ENCODE measurements around the gene SLIT3.
"Not testable (repeated sequence)": the region's sequence is repeated elsewhere in the genome, so short reads cannot be mapped to it uniquely, and the experiment has no call there.

SLIT3 gene

GRCh38 chr5:169226895-169227294 lies 74.0 kb downstream of the SLIT3 start:
- FAIRE-seq: no peak
- no peak for DNase-seq (ENCODE audit: extremely low spot score, insufficient read length, low read depth)

GRCh38 chr5:169225830-169226356 lies 75.0 kb downstream of the SLIT3 start:
- no peak for DNase-seq (ENCODE audit: extremely low spot score, insufficient read length, low read depth)
- no peak for FAIRE-seq

DNA sequence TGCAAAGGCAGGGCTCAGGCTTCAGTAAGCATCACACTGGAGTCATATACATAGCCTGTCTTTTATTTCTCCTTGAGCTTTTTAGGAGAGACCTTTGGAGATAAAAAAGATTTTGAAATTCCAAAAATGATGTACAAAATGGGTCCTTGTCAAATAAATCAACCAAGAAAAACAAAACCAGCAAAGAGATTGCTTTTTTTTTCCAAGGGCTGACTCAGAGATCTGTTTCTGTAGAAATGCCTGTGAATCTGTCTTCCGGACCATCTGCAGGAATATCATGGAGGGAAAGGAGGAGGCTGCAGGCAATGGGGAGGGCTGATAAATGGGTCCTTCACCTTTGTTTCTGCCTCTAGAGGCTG lies 77.4 kb downstream of the SLIT3 start:
- DNase-seq (ENCODE audit: extremely low spot score, insufficient read length, low read depth): no peak
- FAIRE-seq: no peak

DNA sequence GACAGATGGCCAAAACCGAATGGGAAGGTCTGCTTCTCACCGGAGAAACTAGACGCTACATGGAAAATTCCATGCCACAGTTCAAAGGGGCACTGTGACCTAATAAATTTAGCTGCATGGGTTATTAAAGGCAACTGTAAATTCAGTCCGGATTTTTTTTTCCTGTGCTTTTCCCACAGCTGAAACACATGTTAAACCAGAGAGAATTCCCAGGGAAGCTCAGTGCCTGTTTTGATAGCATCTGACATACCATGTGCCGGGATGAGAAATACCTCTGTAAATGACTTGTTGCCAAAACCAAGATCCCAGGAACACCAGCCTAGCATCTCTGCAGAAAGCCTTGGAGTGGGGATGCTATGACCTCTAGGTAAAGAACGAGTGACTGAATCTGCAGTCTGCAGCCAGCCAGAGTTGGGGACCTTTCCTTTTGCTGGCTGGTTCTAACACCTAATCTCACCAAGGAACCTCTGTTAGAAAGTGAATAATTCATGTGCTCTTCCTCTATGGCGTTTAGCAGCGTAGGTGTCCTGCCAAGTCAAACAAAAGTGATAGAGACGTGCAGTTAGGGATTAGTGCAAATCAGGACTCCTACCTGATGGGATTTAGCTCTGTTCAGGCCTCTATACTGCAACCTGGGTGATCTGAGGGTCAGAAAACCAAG lies 77.9 kb downstream of the SLIT3 start:
- no peak for DNase-seq (ENCODE audit: extremely low spot score, insufficient read length, low read depth)

GRCh38 chr5:169221519-169221918 lies 79.4 kb downstream of the SLIT3 start:
- DNase-seq (ENCODE audit: extremely low spot score, insufficient read length, low read depth): no peak
- FAIRE-seq: no peak

More for the DNA sequence above, 77.9 kb downstream of the SLIT3 start:
- no peak for FAIRE-seq

DNA sequence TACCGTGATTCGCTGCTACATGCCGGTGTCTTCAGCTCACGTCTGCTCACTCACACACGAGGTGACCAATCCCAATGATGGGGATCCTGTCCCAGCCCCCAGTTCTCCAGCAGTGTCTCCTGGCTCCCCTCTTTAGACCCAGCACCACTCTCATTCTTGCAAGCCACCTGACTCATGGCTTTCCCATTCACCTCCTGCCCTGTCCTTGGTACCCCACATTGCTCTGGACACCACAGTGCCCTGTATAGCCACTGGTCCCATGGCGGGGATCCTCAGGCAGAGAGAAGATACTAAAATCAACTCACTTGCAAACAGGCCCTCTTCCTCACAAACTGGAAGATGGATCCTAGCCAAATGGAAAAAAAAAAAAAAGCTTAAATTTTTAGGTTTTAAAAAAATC lies 81.0 kb downstream of the SLIT3 start:
- FAIRE-seq (no peak), DNase-seq (ENCODE audit: extremely low spot score, insufficient read length, low read depth) (no peak)

DNA sequence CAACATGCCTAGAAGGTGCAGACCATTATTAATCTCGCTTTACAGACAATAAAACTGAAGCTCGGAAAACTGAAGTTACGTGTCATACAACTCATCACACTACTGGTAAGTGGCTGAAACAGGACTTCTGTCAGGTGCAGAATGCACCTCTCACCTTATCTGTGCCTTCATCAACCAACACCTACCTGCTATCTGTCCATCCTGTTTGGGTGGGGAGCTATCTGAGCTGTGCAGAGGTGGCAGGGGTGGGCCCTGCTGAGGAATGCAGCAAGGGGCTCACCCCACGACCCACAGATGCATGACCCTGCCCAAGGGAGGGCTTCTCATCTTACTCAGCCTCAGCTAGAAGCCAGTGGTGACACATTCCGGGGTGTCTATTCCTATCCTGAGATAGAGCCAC lies 81.6 kb downstream of the SLIT3 start:
- no peak for FAIRE-seq
- no peak for DNase-seq (ENCODE audit: extremely low spot score, insufficient read length, low read depth)

DNA sequence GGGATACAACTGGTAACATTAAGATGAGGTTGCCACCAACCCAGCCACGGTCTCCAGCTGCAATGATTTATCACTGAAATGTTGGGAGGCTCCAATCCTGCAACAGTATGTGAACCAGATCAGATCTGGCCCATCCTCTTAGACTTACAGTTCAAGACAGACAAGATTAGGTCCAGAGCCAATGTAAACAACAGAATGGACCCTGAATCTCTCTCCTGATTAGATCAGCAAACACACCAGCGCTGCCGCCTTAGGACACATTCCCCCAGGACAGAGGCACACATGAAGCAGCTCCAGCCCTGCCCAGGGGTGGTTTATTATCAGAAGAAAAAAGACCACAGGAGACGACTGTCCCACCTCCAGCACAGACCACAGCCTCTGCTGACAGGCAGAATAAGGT lies 82.1 kb downstream of the SLIT3 start:
- no peak for DNase-seq (ENCODE audit: extremely low spot score, insufficient read length, low read depth)
- FAIRE-seq: no peak

- no peak for FAIRE-seq
Measured at GRCh38 chr5:169218176-169218575, 82.8 kb downstream of the SLIT3 start.

DNA sequence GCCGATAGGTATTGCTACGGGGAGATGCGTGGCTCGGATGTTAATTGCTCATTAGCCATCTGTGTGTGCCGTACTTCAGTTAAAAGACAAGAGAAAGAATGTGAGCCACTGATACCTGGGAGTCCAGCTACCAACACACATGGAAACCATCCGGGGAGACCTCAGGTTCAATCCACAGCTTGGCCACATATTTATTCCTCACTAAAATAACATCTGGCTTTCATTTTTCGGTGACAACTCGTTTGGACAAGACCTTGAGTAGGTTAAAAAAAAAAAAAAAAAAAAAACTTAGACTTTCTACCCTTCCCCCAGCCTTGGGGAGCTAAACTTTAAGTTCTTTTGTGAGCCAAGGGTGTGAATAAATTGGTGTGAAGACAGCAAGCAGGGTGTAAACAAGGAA lies 84.1 kb downstream of the SLIT3 start:
- DNase-seq (ENCODE audit: extremely low spot score, insufficient read length, low read depth): no peak
- FAIRE-seq: no peak

More at GRCh38 chr5:169218176-169218575, 82.8 kb downstream of the SLIT3 start:
- DNase-seq (ENCODE audit: extremely low spot score, insufficient read length, low read depth): no peak

GRCh38 chr5:169213479-169213878 lies 87.5 kb downstream of the SLIT3 start:
- DNase-seq (ENCODE audit: extremely low spot score, insufficient read length, low read depth) (no peak), FAIRE-seq (no peak)

DNA sequence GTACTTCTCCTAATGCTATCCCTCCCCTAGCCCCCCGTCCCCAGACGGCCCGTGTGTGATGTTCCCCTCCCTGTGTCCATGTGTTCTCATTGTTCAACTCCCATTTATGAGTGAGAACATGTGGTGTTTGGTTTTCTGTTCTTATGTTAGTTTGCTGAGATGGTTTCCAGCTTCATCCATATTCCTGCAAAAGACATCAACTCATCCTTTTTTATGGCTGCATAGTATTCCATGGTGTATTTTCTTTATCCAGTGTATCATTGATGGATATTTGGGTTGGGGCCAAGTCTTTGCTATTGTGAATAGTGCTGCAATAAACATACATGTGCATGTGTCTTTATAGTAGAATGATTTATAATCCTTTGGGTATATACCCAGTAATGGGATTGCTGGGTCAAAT lies 89.2 kb downstream of the SLIT3 start:
- not testable (repeated sequence) for DNase-seq (ENCODE audit: extremely low spot score, insufficient read length, low read depth); FAIRE-seq

DNA sequence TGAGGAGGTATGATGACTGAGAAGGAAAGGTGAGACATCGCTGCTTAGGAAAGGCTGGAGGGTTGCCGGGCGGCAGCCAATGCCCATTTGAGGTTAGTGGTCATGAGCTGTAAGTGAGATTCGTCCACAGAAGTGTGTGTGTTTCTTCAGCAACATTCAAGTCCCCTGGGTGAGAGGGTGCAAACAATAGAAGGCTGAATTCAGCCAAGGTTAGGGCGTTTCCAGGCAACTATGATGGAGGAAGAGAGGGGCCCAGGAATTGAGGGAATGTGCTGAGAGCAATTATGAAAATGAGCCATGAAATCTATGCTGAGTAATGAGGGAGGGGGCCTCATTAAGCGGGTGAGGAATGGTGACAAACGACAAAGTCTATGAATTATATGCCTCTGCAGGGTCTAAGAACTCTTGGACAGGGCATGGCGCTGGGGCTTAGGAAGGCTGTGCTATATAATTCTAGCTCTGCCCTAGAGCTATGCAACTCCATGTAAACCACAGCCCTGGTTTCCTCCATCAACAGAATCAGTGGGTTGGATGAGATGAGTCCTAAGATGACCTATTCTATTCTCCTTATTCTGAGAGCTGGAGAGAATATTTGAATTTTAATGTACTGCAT lies 96.0 kb downstream of the SLIT3 start:
- FAIRE-seq (no peak), DNase-seq (ENCODE audit: extremely low spot score, insufficient read length, low read depth) (no peak)

DNA sequence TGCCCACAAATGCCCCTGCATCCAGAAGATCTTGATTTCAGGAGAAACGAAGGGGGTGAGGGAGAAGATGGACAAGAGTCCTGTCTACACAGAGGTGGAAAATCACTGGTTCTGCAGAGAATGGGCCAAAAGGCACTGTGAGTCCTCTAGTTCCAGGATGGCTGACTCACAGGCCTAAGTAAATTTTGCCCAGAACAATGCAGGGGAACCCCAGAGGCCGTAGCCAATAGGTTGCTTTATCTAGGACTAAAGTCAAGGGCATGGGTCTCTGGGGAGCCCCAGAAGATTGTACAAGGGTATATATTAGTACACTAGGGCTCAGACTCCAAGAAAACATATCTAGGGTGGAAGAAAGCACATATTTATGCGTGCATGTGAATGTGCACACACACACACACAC lies 98.0 kb downstream of the SLIT3 start:
- no peak for DNase-seq (ENCODE audit: extremely low spot score, insufficient read length, low read depth)
- no peak for FAIRE-seq

- FAIRE-seq (no peak), DNase-seq (ENCODE audit: extremely low spot score, insufficient read length, low read depth) (no peak)
Measured at GRCh38 chr5:169201597-169201996, 99.3 kb downstream of the SLIT3 start.

DNA sequence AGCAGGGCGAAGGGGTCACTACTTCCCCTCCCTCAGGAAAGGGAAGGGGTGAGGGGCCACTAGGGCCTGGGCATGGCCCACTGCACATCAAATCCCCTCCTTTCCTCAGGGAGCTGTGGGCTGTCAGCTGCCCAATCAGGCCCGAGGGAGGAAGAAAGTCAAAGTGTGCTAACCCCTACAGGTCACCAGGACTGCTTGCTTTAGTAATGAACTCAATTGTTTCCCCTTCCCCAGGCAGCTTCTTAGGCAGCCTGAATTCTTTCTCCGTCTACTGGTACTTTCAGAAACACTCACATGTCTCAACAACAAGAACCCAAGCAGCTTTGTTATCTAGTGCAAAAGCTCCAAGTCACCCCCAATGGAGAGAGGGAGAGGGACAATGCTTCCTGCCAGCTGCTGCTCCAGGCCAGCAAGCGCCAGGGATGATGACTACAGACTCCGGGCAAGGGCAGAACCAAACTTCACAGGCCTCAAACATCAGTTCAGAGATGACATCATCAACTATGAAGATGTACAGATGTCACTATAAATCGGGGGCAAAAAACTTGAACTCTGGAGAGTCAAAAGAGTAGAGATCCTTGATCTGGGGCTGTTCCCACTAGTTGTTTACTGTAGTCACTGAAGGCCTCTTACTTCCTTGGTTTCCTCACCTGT lies 100.7 kb downstream of the SLIT3 start:
- DNase-seq (ENCODE audit: extremely low spot score, insufficient read length, low read depth) (no peak), FAIRE-seq (no peak)

GRCh38 chr5:169197343-169197742 lies 103.6 kb downstream of the SLIT3 start:
- FAIRE-seq (no peak), DNase-seq (ENCODE audit: extremely low spot score, insufficient read length, low read depth) (no peak)

DNA sequence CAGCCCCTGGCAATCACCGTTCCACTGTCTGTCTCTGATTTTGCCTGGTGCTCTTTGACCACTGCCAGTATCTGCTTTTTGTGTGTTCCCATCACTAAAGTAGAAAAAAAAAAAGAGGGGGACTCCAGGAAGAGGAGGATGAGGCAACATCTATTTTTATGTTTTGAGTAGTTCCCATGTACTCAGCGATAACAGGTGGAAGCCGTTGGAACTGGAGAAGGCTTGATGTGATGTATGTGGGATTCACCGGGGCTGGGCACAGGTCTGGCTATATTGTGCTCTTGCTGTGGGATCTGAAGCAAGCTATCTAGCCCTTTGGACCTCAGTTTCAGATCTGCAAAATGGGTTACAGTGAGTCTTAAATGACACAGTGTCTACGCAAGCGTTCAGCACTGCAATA lies 104.9 kb downstream of the SLIT3 start:
- FAIRE-seq: no peak
- no peak for DNase-seq (ENCODE audit: extremely low spot score, insufficient read length, low read depth)

GRCh38 chr5:169195601-169196000 lies 105.3 kb downstream of the SLIT3 start:
- DNase-seq (ENCODE audit: extremely low spot score, insufficient read length, low read depth) (no peak), FAIRE-seq (no peak)

DNA sequence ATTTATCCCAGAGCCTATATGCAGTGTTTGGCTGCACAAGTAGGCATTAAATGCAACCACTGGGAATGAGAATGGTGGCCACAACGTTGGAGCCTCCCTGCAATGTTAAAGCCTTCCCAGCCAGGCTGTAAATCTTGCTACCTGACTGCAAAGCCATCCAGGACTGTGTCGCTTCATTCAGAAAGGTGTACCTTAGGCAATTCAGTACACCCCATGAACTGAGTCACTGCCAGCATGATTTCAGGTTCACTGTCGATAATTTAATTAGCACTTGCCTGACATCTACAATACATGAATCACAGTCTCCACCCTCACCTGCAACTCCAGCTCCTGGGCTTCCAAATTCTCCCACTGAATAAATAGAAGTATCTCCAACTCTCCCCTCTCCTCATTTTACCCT lies 108.4 kb downstream of the SLIT3 start:
- no peak for FAIRE-seq
- DNase-seq (ENCODE audit: extremely low spot score, insufficient read length, low read depth): no peak

DNA sequence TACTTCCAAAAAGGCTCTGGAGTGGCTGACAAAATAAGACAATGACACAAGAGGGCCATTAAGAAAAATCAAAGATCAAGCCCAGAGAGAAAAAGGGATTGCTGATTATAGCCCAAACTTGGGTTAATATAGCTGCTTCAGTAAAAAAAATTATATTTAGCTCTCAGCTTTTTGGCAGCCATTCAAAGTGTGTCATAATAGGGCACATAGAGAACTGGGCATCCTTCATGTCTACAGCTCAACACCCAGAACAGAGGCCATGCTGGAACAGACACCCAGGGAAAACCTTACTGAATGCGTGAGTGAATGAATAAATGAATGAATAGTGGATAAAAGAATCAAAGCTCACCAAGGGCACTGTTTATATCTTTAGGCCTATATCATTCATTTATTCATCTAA lies 110.1 kb downstream of the SLIT3 start:
- no peak for DNase-seq (ENCODE audit: extremely low spot score, insufficient read length, low read depth)
- FAIRE-seq: no peak

All from GM18507 (cell line).